ENCODE measurements around the gene CCDC85C.

CCDC85C gene

GRCh38 chr14:99532310-99532709 is 71.7 kb downstream of the CCDC85C start:
- no peak overlapping the region for H3K27ac ChIP-seq
- no peak for DNase-seq
- no peaks in the 10 kb centered on the region for H3K36me3 ChIP-seq
- no peak overlapping the region for H3K4me3 ChIP-seq
- no peaks in the 10 kb centered on the region for H3K9me3 ChIP-seq
- H3K27me3 ChIP-seq = peaks cover 0 to 4% of the 10 kb centered on the region in 2 donors
- intact Hi-C loops (cut with DNase I; ENCODE audit: low total_unique reads) = no loop called here
- peaks cover 0 to 11% (median 4%) of the 10 kb centered on the region in 4 donors for H3K4me1 ChIP-seq
- TF ChIP-seq CTCF (IDR thresholded peaks at IDR 0.05) = no peak

GRCh38 chr14:99531251-99532096 is 72.5 kb downstream of the CCDC85C start:
- Histone ChIP-seq H3K27ac (no peak overlapping the region), H3K4me3 (no peak overlapping the region), H3K9me3 (no peaks in the 10 kb centered on the region), H3K36me3 (no peaks in the 10 kb centered on the region), H3K4me1 (peaks cover 0 to 11% (median 4%) of the 10 kb centered on the region in 4 donors), H3K27me3 (no peaks in the 10 kb centered on the region)
- no peak for TF ChIP-seq CTCF (IDR thresholded peaks at IDR 0.05)
- DNase-seq = no peak
- intact Hi-C loops (cut with DNase I; ENCODE audit: low total_unique reads) = no loop called here

- Histone ChIP-seq H3K4me1 (peaks cover 0 to 11% (median 4%) of the 10 kb centered on the region in 4 donors), H3K36me3 (no peaks in the 10 kb centered on the region), H3K27me3 (no peaks in the 10 kb centered on the region), H3K27ac (no peak overlapping the region), H3K9me3 (no peaks in the 10 kb centered on the region), H3K4me3 (no peak overlapping the region)
- DNase-seq = no peak
- TF ChIP-seq CTCF (IDR thresholded peaks at IDR 0.05) = no peak
- intact Hi-C loops (cut with DNase I; ENCODE audit: low total_unique reads) = no loop called here
Observed at GRCh38 chr14:99530407-99531155, 73.4 kb downstream of the CCDC85C start.

- no peak for TF ChIP-seq CTCF (IDR thresholded peaks at IDR 0.05)
- Histone ChIP-seq H3K4me3 (no peak overlapping the region), H3K9me3 (no peaks in the 10 kb centered on the region), H3K4me1 (peaks cover 0 to 4% (median 2%) of the 10 kb centered on the region in 4 donors), H3K27ac (no peak overlapping the region), H3K36me3 (no peaks in the 10 kb centered on the region), H3K27me3 (no peaks in the 10 kb centered on the region)
- intact Hi-C loops (cut with DNase I; ENCODE audit: low total_unique reads) = no loop called here
- DNase-seq = no peak
Observed at GRCh38 chr14:99529899-99530298, 74.1 kb downstream of the CCDC85C start.

GRCh38 chr14:99527427-99528076 is 76.5 kb downstream of the CCDC85C start:
- Histone ChIP-seq H3K27ac (no peak overlapping the region), H3K4me1 (peaks cover 0 to 15% (median 0%) of the 10 kb centered on the region in 4 donors), H3K36me3 (no peaks in the 10 kb centered on the region), H3K9me3 (no peaks in the 10 kb centered on the region), H3K4me3 (no peak overlapping the region), H3K27me3 (no peaks in the 10 kb centered on the region)
- intact Hi-C loops (cut with DNase I; ENCODE audit: low total_unique reads) = no loop called here
- DNase-seq = no peak
- TF ChIP-seq CTCF (IDR thresholded peaks at IDR 0.05) = no peak

Measured in tibial artery (tissue), 4 donors.